Endodermal cell (in vitro differentiated cells): ENCODE measurements around the gene TSPO2. TPM values are rescaled to one million over a fixed set of nuclear protein-coding genes. Genes with fewer than 3 reads are reported as not detected.
A peak's percentile ranks its signal among the peaks of the same experiment; 100 is the strongest.

ENCODE experiments used
- DNase-seq: peaks from one replicate; pipeline ENCODE4 v3.0.0-alpha.2; 2017
- H3K27ac ChIP-seq: 2 replicates; pipeline ENCODE4 v1.5.1; 2013; ENCODE audit warnings: mild to moderate bottlenecking, low read depth, low read length, moderate library complexity
- H3K27me3 ChIP-seq: 2 replicates; pipeline ENCODE4 v1.6.1; 2013; ENCODE audit warnings: mild to moderate bottlenecking, low read length, moderate library complexity; ENCODE audit not compliant: insufficient read depth, control insufficient read depth, poor library complexity, severe bottlenecking
- H3K36me3 ChIP-seq: 2 replicates; pipeline ENCODE4 v1.7.0; 2013; ENCODE audit warnings: mild to moderate bottlenecking, low read length, moderate library complexity; ENCODE audit not compliant: control insufficient read depth, insufficient read depth
- H3K4me1 ChIP-seq: one replicate; pipeline ENCODE4 v1.7.0; 2013; ENCODE audit warnings: low read length; ENCODE audit not compliant: control insufficient read depth, insufficient read depth
- H3K4me3 ChIP-seq: 2 replicates; pipeline ENCODE4 v1.5.1; 2013; ENCODE audit warnings: mild to moderate bottlenecking, low read length, moderate library complexity
- H3K9ac ChIP-seq: 2 replicates; pipeline ENCODE4 v1.6.1; 2013; ENCODE audit warnings: mild to moderate bottlenecking, low read length, moderate library complexity; ENCODE audit not compliant: poor library complexity, severe bottlenecking; ENCODE audit errors: extremely low read depth
- H3K9me3 ChIP-seq: 2 replicates; pipeline ENCODE4 v1.6.1; 2013; ENCODE audit warnings: mild to moderate bottlenecking, low read length, moderate library complexity; ENCODE audit not compliant: control insufficient read depth
- H3K27ac Mint-ChIP-seq: 2 replicates; pipeline ENCODE4 v1.8.0; 2020; ENCODE audit warnings: mixed read lengths
- H3K27me3 Mint-ChIP-seq: 2 replicates; pipeline ENCODE4 v1.8.0; 2021; ENCODE audit warnings: mild to moderate bottlenecking, mixed read lengths; ENCODE audit not compliant: insufficient read depth
- H3K36me3 Mint-ChIP-seq: 2 replicates; pipeline ENCODE4 v1.8.0; 2020; ENCODE audit warnings: low read depth, mixed read lengths
- H3K4me1 Mint-ChIP-seq: 2 replicates; pipeline ENCODE4 v1.8.0; 2020; ENCODE audit warnings: mixed read lengths
- H3K4me3 Mint-ChIP-seq: 2 replicates; pipeline ENCODE4 v1.8.0; 2020; ENCODE audit warnings: mild to moderate bottlenecking, moderate library complexity, mixed read lengths
- H3K9me3 Mint-ChIP-seq: 2 replicates; pipeline ENCODE4 v1.8.0; 2020; ENCODE audit warnings: mild to moderate bottlenecking, mixed read lengths
- CTCF ChIP-seq: fragments of 200-600 bp; sonication (generic); conservative IDR thresholded peaks from 2 replicates; pipeline ENCODE4 v1.5.0; 2021; ENCODE audit warnings: antibody characterized with exemption, mild to moderate bottlenecking
- WGBS, 2 experiments: methylation state at CpG; one replicate each; pipeline versions ENCODE4 v1.1.5 to v1.1.7; 2013; ENCODE audit warnings: missing lambda C conversion rate in 2 of 2, mixed read lengths in 1 of 2; ENCODE audit not compliant: insufficient coverage in 1 of 2, insufficient read length in 1 of 2; 5-methylcytosine and 5-hydroxymethylcytosine counted together
- long read RNA-seq, 4 experiments: library from polyadenylated mRNA in 2 of 4; library from RNA in 1 of 4; library from capped mRNA in 1 of 4; stranded (forward) in 3 of 4; unstranded in 1 of 4; transcript quantifications; one replicate each; pipeline ENCODE4 v2.0.0, GENCODE V29; 2020 to 2021; ENCODE audit warnings: inconsistent platforms in 1 of 4
- polyA plus RNA-seq, 2 experiments: library from polyadenylated mRNA; stranded (reverse); fragments of 50-300 nt; gene quantifications; one replicate each; pipeline ENCODE4 v1.2.3, GENCODE V29; 2013
- total RNA-seq, 2 donors: library from RNA; stranded (reverse); fragmentation: NEBNext Ultra II Directional in 1 of 2; extraction: Animal tissue kit (Norgen Biotek cat#: 25700) in 1 of 2; gene quantifications; 2 replicates in 1 of 2; 3 replicates in 1 of 2; pipeline ENCODE4 v1.2.1, GENCODE V29; 2021

TSPO2 gene
- total RNA-seq = not detected
- not detected for polyA plus RNA-seq (2013, experiment 1 of 2)
- not detected for polyA plus RNA-seq (2013, experiment 2 of 2)
- long read RNA-seq, experiment 1 = 0 reads
- long read RNA-seq, experiment 2 = 0 reads
- long read RNA-seq, experiment 3 = 0 reads
- long read RNA-seq, experiment 4 = 0 reads

GRCh38 chr6:41042226-41043055, at the start of gene TSPO2:
TSS of gene TSPO2 (plus strand) at chr6:41042467. CDS start at chr6:41042986, 519 bp downstream.
- Histone ChIP-seq H3K9ac (no peak within 1 kb of the TSS), H3K9me3 (no peaks in the 10 kb centered on the region), H3K4me3 (no peak within 1 kb of the TSS), H3K27me3 (no peaks in the 10 kb centered on the region), H3K4me1 (peaks cover 1% of the 10 kb centered on the region), H3K27ac (no peak within 1 kb of the TSS), H3K36me3 (no peaks in the 10 kb centered on the region)
- 91 to 93% methylated on average over 10 of the region's 10 CpGs for WGBS, 2 experiments
- Mint-ChIP-seq H3K4me1 (peaks cover 31% of the 10 kb centered on the region), H3K9me3 (no peaks in the 10 kb centered on the region), H3K36me3 (no peaks in the 10 kb centered on the region), H3K27ac (no peak within 1 kb of the TSS), H3K4me3 (no peak within 1 kb of the TSS), H3K27me3 (no peaks in the 10 kb centered on the region)
- no peak for TF ChIP-seq CTCF
- no peak for DNase-seq

DNA sequence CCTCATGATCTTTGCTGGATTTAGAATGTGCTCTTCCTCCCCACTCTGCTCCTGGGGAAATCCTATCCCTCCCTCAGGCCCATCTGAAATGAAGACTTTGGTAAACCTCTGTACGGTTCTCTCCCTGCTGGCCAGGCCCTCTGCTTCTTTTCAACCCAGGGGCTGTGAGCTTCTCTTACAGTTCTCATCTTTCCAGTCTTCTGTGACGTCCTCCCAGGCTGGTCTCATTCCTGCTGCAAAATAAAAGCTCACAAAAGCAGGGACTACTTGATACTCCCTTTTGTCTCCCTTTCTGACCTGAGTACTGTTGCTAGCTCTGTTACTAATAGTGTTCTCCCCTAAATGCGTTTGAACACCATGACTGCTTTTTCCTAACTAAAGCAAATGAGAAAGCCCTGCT, 49.5 kb upstream of the TSPO2 start:
- Mint-ChIP-seq H3K36me3 (no peaks in the 10 kb centered on the region), H3K27me3 (peaks cover 4% of the 10 kb centered on the region), H3K4me1 (peaks cover 46% of the 10 kb centered on the region), H3K4me3 (no peak overlapping the region), H3K27ac (peak overlapping the region; percentile 18), H3K9me3 (no peaks in the 10 kb centered on the region)
- Histone ChIP-seq H3K4me3 (no peak overlapping the region), H3K4me1 (peaks cover 10% of the 10 kb centered on the region), H3K27ac (peak overlapping the region; percentile 36), H3K9me3 (no peaks in the 10 kb centered on the region), H3K27me3 (no peaks in the 10 kb centered on the region), H3K36me3 (no peaks in the 10 kb centered on the region), H3K9ac (no peak overlapping the region)
- DNase-seq = no peak
- no peak for TF ChIP-seq CTCF
- WGBS, 2 experiments = 77 to 82% methylated on average over 3 of the region's 3 CpGs

- peak overlapping the region; percentile 46 for H3K4me3 Mint-ChIP-seq
- H3K27me3 ChIP-seq = no peaks in the 10 kb centered on the region
- peak; percentile 80 for DNase-seq
- H3K27ac Mint-ChIP-seq = peak overlapping the region; percentile 100
- peaks cover 2% of the 10 kb centered on the region for H3K27me3 Mint-ChIP-seq
- no peaks in the 10 kb centered on the region for H3K36me3 Mint-ChIP-seq
- H3K9me3 Mint-ChIP-seq = no peaks in the 10 kb centered on the region
- no peaks in the 10 kb centered on the region for H3K36me3 ChIP-seq
- WGBS, 2 experiments = 23 to 33% methylated on average over 6 of the region's 6 CpGs
- peak overlapping the region; percentile 69 for H3K9ac ChIP-seq
- H3K4me1 ChIP-seq = peaks cover 19% of the 10 kb centered on the region
- H3K27ac ChIP-seq = peak overlapping the region; percentile 90
- no peak for TF ChIP-seq CTCF
- no peak overlapping the region for H3K4me3 ChIP-seq
- H3K4me1 Mint-ChIP-seq = peaks cover 73% of the 10 kb centered on the region
- no peaks in the 10 kb centered on the region for H3K9me3 ChIP-seq
Observed at GRCh38 chr6:40996591-40997233, 45.6 kb upstream of the TSPO2 start.
